Astrocyte (in vitro differentiated cells and primary cell): Measurements from ENCODE around the gene CPTP.

Experiments used
- EZH2 ChIP-seq: IDR thresholded peaks from 2 replicates; pipeline ENCODE4 v1.6.1; 2012; ENCODE audit warnings: mild to moderate bottlenecking, low read length, inconsistent platforms; ENCODE audit not compliant: insufficient read depth
- TF ChIP-seq, protein P1 (sequence below): IDR thresholded peaks from 2 replicates; pipeline ENCODE4 v1.5.1; 2011; ENCODE audit warnings: low read depth, mild to moderate bottlenecking, inconsistent platforms, low read length, moderate library complexity; ENCODE audit not compliant: insufficient read depth

GRCh38 chr1:1310476-1311053 lies 14.0 kb upstream of the CPTP start:
- TF ChIP-seq, protein P1, sequence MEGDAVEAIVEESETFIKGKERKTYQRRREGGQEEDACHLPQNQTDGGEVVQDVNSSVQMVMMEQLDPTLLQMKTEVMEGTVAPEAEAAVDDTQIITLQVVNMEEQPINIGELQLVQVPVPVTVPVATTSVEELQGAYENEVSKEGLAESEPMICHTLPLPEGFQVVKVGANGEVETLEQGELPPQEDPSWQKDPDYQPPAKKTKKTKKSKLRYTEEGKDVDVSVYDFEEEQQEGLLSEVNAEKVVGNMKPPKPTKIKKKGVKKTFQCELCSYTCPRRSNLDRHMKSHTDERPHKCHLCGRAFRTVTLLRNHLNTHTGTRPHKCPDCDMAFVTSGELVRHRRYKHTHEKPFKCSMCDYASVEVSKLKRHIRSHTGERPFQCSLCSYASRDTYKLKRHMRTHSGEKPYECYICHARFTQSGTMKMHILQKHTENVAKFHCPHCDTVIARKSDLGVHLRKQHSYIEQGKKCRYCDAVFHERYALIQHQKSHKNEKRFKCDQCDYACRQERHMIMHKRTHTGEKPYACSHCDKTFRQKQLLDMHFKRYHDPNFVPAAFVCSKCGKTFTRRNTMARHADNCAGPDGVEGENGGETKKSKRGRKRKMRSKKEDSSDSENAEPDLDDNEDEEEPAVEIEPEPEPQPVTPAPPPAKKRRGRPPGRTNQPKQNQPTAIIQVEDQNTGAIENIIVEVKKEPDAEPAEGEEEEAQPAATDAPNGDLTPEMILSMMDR: no peak
- TF ChIP-seq EZH2: no peak
